Endodermal cell (in vitro differentiated cells): ENCODE data around the gene ZWINT. TPM values are rescaled to one million over a fixed set of nuclear protein-coding genes. Genes with fewer than 3 reads are reported as not detected.

Experiments
- DNase-seq: peaks from one replicate; pipeline ENCODE4 v3.0.0-alpha.2; 2017
- H3K27ac ChIP-seq: 2 replicates; pipeline ENCODE4 v1.5.1; 2013; ENCODE audit warnings: mild to moderate bottlenecking, low read depth, low read length, moderate library complexity
- H3K27me3 ChIP-seq: 2 replicates; pipeline ENCODE4 v1.6.1; 2013; ENCODE audit warnings: mild to moderate bottlenecking, low read length, moderate library complexity; ENCODE audit not compliant: insufficient read depth, control insufficient read depth, poor library complexity, severe bottlenecking
- H3K36me3 ChIP-seq: 2 replicates; pipeline ENCODE4 v1.7.0; 2013; ENCODE audit warnings: mild to moderate bottlenecking, low read length, moderate library complexity; ENCODE audit not compliant: control insufficient read depth, insufficient read depth
- H3K4me1 ChIP-seq: one replicate; pipeline ENCODE4 v1.7.0; 2013; ENCODE audit warnings: low read length; ENCODE audit not compliant: control insufficient read depth, insufficient read depth
- H3K4me3 ChIP-seq: 2 replicates; pipeline ENCODE4 v1.5.1; 2013; ENCODE audit warnings: mild to moderate bottlenecking, low read length, moderate library complexity
- H3K9ac ChIP-seq: 2 replicates; pipeline ENCODE4 v1.6.1; 2013; ENCODE audit warnings: mild to moderate bottlenecking, low read length, moderate library complexity; ENCODE audit not compliant: poor library complexity, severe bottlenecking; ENCODE audit errors: extremely low read depth
- H3K9me3 ChIP-seq: 2 replicates; pipeline ENCODE4 v1.6.1; 2013; ENCODE audit warnings: mild to moderate bottlenecking, low read length, moderate library complexity; ENCODE audit not compliant: control insufficient read depth
- H3K27ac Mint-ChIP-seq: 2 replicates; pipeline ENCODE4 v1.8.0; 2020; ENCODE audit warnings: mixed read lengths
- H3K27me3 Mint-ChIP-seq: 2 replicates; pipeline ENCODE4 v1.8.0; 2021; ENCODE audit warnings: mild to moderate bottlenecking, mixed read lengths; ENCODE audit not compliant: insufficient read depth
- H3K36me3 Mint-ChIP-seq: 2 replicates; pipeline ENCODE4 v1.8.0; 2020; ENCODE audit warnings: low read depth, mixed read lengths
- H3K4me1 Mint-ChIP-seq: 2 replicates; pipeline ENCODE4 v1.8.0; 2020; ENCODE audit warnings: mixed read lengths
- H3K4me3 Mint-ChIP-seq: 2 replicates; pipeline ENCODE4 v1.8.0; 2020; ENCODE audit warnings: mild to moderate bottlenecking, moderate library complexity, mixed read lengths
- H3K9me3 Mint-ChIP-seq: 2 replicates; pipeline ENCODE4 v1.8.0; 2020; ENCODE audit warnings: mild to moderate bottlenecking, mixed read lengths
- CTCF ChIP-seq: fragments of 200-600 bp; sonication (generic); conservative IDR thresholded peaks from 2 replicates; pipeline ENCODE4 v1.5.0; 2021; ENCODE audit warnings: antibody characterized with exemption, mild to moderate bottlenecking
- WGBS, 2 experiments: methylation state at CpG; one replicate each; pipeline versions ENCODE4 v1.1.5 to v1.1.7; 2013; ENCODE audit warnings: missing lambda C conversion rate in 2 of 2, mixed read lengths in 1 of 2; ENCODE audit not compliant: insufficient coverage in 1 of 2, insufficient read length in 1 of 2; 5-methylcytosine and 5-hydroxymethylcytosine counted together
- total RNA-seq, 2 donors: library from RNA; stranded (reverse); fragmentation: NEBNext Ultra II Directional in 1 of 2; extraction: Animal tissue kit (Norgen Biotek cat#: 25700) in 1 of 2; gene quantifications; 2 replicates in 1 of 2; 3 replicates in 1 of 2; pipeline ENCODE4 v1.2.1, GENCODE V29; 2021

ZWINT gene
- total RNA-seq, 2 donors from 2014 or later: 62.0 to 83.5 TPM

- Mint-ChIP-seq H3K27ac (no peak overlapping the region), H3K4me3 (no peak overlapping the region), H3K9me3 (peaks cover 4% of the 10 kb centered on the region), H3K27me3 (no peaks in the 10 kb centered on the region), H3K4me1 (no peaks in the 10 kb centered on the region), H3K36me3 (no peaks in the 10 kb centered on the region)
- Histone ChIP-seq H3K9me3 (no peaks in the 10 kb centered on the region), H3K36me3 (no peaks in the 10 kb centered on the region), H3K27me3 (no peaks in the 10 kb centered on the region), H3K4me3 (no peak overlapping the region), H3K27ac (no peak overlapping the region), H3K4me1 (no peaks in the 10 kb centered on the region), H3K9ac (no peak overlapping the region)
- no peak for DNase-seq
- no peak for TF ChIP-seq CTCF
- WGBS, 2 experiments: 43 to 47% methylated on average over 2 of the region's 2 CpGs
Observed at GRCh38 chr10:56318816-56319215, 42.2 kb downstream of the ZWINT start.

DNA sequence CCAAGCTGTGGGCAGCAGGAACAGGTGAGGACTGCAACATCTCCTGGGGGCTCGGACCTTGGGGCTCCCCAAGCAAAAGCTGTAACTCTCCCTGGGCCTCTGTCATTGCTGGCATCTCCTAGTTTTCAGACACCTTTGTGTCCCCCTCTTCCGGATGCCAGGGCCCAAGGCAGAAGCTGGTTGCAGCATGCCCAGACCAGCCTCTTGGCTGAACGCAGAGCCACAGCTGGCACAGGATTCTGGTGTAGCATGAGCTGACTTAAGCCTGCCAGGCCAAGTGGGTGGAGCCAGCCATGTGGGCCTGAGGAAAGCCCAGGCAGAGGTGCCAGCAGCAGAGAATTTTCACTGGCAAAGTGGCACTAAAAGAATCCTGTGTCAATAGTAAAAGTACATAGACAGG is 43.5 kb downstream of the ZWINT start:
- H3K27me3 Mint-ChIP-seq: no peaks in the 10 kb centered on the region
- Histone ChIP-seq H3K27ac (no peak overlapping the region), H3K9ac (no peak overlapping the region), H3K36me3 (no peaks in the 10 kb centered on the region), H3K4me3 (no peak overlapping the region), H3K9me3 (no peaks in the 10 kb centered on the region), H3K4me1 (no peaks in the 10 kb centered on the region), H3K27me3 (no peaks in the 10 kb centered on the region)
- no peaks in the 10 kb centered on the region for H3K4me1 Mint-ChIP-seq
- no peak overlapping the region for H3K4me3 Mint-ChIP-seq
- WGBS, 2 experiments: 61 to 100% methylated on average over 1 to 3 of the region's 3 CpGs
- H3K36me3 Mint-ChIP-seq: no peaks in the 10 kb centered on the region
- H3K9me3 Mint-ChIP-seq: peaks cover 4% of the 10 kb centered on the region
- no peak for TF ChIP-seq CTCF
- no peak for DNase-seq
- no peak overlapping the region for H3K27ac Mint-ChIP-seq

DNA sequence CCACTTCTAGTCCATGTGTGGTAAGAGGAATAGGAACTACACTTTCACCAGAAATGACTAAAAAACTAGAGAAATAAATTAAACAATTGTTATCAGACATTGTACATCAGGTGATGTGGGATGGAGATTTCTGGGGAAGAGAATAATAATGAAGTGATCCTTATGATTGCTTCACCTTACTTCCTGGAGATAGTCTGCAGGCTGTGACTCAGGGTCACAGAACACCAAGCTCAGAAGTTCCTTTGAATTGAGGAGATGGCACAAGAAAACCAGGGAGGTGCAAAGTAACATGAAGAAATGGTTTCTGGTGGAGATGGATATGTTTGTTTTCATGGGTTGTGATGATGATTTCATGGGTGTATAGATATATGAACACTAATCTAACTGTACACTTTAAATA is 44.5 kb downstream of the ZWINT start:
- DNase-seq: no peak
- Mint-ChIP-seq H3K9me3 (peaks cover 4% of the 10 kb centered on the region), H3K4me1 (no peaks in the 10 kb centered on the region), H3K27ac (no peak overlapping the region), H3K27me3 (no peaks in the 10 kb centered on the region), H3K4me3 (no peak overlapping the region), H3K36me3 (no peaks in the 10 kb centered on the region)
- Histone ChIP-seq H3K4me1 (no peaks in the 10 kb centered on the region), H3K4me3 (no peak overlapping the region), H3K36me3 (no peaks in the 10 kb centered on the region), H3K9ac (no peak overlapping the region), H3K27ac (no peak overlapping the region), H3K9me3 (no peaks in the 10 kb centered on the region), H3K27me3 (no peaks in the 10 kb centered on the region)
- TF ChIP-seq CTCF: no peak
